Aorta (tissue), 5 donors: ENCODE measurements around the gene ZNF540. TPM values are rescaled to one million over a fixed set of nuclear protein-coding genes. Genes with fewer than 3 reads are reported as not detected.

Experiments
- ATAC-seq: fragments of 200-7000 bp; cut with Tn5 transposase; one replicate; pipeline ENCODE4 v1.9.1; 2022; ENCODE audit warnings: moderate library complexity; ENCODE audit not compliant: low FRiP score
- DNase-seq, 2 donors: peaks; one replicate each; pipeline ENCODE4 v3.0.0-alpha.2; 2020
- H3K27ac ChIP-seq, 2 donors: one replicate each; pipeline ENCODE4 v1.5.1; 2013; ENCODE audit warnings: low read length in 2 of 2, mild to moderate bottlenecking in 2 of 2, moderate library complexity in 2 of 2, control low read depth in 1 of 2, inconsistent platforms in 1 of 2, low read depth in 1 of 2
- H3K27me3 ChIP-seq, 2 donors: one replicate each; pipeline ENCODE4 v1.6.1; 2013; ENCODE audit warnings: control low read depth in 1 of 2, low read length in 1 of 2, mild to moderate bottlenecking in 1 of 2, moderate library complexity in 1 of 2; ENCODE audit not compliant: insufficient read depth in 2 of 2, control insufficient read depth in 1 of 2
- H3K36me3 ChIP-seq, 2 donors: one replicate each; pipeline ENCODE4 v1.6.1; 2013; ENCODE audit warnings: control low read depth in 1 of 2, low read length in 1 of 2, mild to moderate bottlenecking in 1 of 2; ENCODE audit not compliant: insufficient read depth in 2 of 2, control insufficient read depth in 1 of 2
- H3K4me1 ChIP-seq, 2 donors: one replicate each; pipeline ENCODE4 v1.6.1; 2013; ENCODE audit warnings: low read length in 2 of 2, control low read depth in 1 of 2, mild to moderate bottlenecking in 1 of 2, moderate library complexity in 1 of 2; ENCODE audit not compliant: insufficient read depth in 2 of 2, control insufficient read depth in 1 of 2
- H3K4me3 ChIP-seq, 2 donors: one replicate each; pipeline ENCODE4 v1.5.1; 2013; ENCODE audit warnings: low read length in 2 of 2, control low read depth in 1 of 2, mild to moderate bottlenecking in 1 of 2
- H3K9me3 ChIP-seq: one replicate; pipeline ENCODE4 v1.6.1; 2013; ENCODE audit warnings: mild to moderate bottlenecking, low read length; ENCODE audit not compliant: control insufficient read depth
- WGBS, 2 donors: extraction: QIAGEN DNeasy Blood & Tissue Kit; methylation state at CpG; one replicate each; pipeline ENCODE4 v1.1.7; 2013; 5-methylcytosine and 5-hydroxymethylcytosine counted together
- intact Hi-C, 2 donors: fragments of 100-400 bp; cut with DNase I; formaldehyde crosslinking; loops; one replicate each; pipeline versions ENCODE4 v1.14.2 to v1.15.0; 2022
- long read RNA-seq, 2 donors: library from polyadenylated mRNA; unstranded; transcript quantifications; one replicate each; pipeline ENCODE4 v2.0.0, GENCODE V29; 2020 to 2021
- polyA plus RNA-seq, 2 donors: library from polyadenylated mRNA; stranded (reverse); fragments of 200-250 nt; gene quantifications; one replicate each; pipeline ENCODE4 v1.2.3, GENCODE V29; 2013
- total RNA-seq, 2 donors: library from RNA; stranded (reverse); fragmentation: NEBNext Ultra II Directional; extraction: Animal tissue kit (Norgen Biotek cat#: 25700); gene quantifications; one replicate each; pipeline ENCODE4 v1.2.1, GENCODE V29; 2021
- donor health status: healthy with polysubstance abuse.
- donor health status: Bipolar disorder and iron deficiency.
- donor health status: DM: no; HTN: no; CAD: no.
- donor health status: DM: no; HTN: no; CAD: no.
- donor health status: DM: yes; HTN: yes; CAD: no.

ZNF540 gene
- 10 to 100 TPM in 1 of 2 donors, 1 to 10 TPM in 1; 6.6 to 10.2 TPM for total RNA-seq
- 10 to 100 TPM in 1 of 2 donors, 1 to 10 TPM in 1; 6.6 to 10.8 TPM for polyA plus RNA-seq
- long read RNA-seq, donor 1, transcript ZNF540-201 (5 exons, 3,099 nt), result major isoform, 6 of 10 reads
- long read RNA-seq, donor 1, partial matches to known transcripts, result 3 of 10 reads
- long read RNA-seq, donor 1, other reads (novel, unspliced or antisense), result 1 of 10 reads
- long read RNA-seq, donor 2, partial matches to known transcripts, result 0 of 12 reads
- long read RNA-seq, donor 2, other reads (novel, unspliced or antisense), result 10 of 12 reads

DNA sequence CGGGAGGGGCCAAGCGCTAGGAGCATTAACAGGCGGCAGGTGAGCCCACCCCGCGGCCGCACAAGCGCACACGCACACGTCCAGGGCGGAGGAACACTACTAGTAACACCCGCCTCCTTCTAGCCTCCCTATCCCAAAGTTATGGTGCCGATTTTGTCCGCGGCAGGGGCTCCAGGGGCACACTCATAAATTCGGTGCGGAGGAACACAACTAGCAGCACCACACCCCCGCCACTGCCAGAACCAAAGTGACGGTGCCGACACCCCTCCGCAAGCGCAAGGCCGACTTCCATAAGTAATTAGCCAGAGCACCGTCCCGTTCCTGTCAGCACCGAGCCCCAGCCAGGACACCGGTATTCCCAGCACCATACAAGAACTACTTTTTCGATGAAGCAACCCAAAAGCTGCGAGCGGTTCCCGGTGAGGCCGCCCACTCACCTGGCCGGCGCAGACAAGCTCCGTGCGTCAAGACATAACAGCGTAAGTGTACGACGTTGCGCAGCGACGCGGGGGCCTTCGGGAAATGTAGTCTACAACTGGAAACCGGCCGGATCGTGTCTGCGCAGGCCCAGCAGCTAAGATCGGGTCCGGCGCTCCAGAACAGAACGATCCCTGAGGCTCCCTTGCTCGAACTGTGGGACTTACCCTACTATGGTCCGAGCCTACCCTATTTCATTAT lies at the start of gene ZNF540, which contains the start of gene ZNF571:
ZNF540 (plus strand) TSS at position 573 of the 678 bp plus-strand sequence. CDS start 3,572 bp downstream, outside the sequence.
ZNF571 (minus strand) TSS at position 489 of the 678 bp plus-strand sequence. CDS start 8,116 bp downstream, outside the sequence.
- peak within 1 kb of the TSS; percentile 75 to 76 for H3K4me3 ChIP-seq
- H3K27ac ChIP-seq, result peak within 1 kb of the TSS in 1 of 2 donors; percentile 65
- H3K9me3 ChIP-seq, result peaks cover 1% of the 10 kb centered on the region
- ATAC-seq (peak; percentile 99), DNase-seq (peak; percentile 96 to 98)
- H3K36me3 ChIP-seq, result peaks cover 3 to 4% of the 10 kb centered on the region in 2 donors
- WGBS, 2 donors, result 0% methylated on average over 53 of the region's 53 CpGs
- no peaks in the 10 kb centered on the region for H3K27me3 ChIP-seq
- intact Hi-C loops, result loop anchor here (2.0 to 10.0 kb wide), 2 partner anchors 60 kb away; partner anchors contain the start of gene ZFP30 (in 2 of the 2)
- no peaks in the 10 kb centered on the region for H3K4me1 ChIP-seq

GRCh38 chr19:37551129-37551993 lies 43.3 kb upstream of the ZNF540 start:
- H3K36me3 ChIP-seq, result peaks cover 0 to 2% of the 10 kb centered on the region in 2 donors
- intact Hi-C loops, result no loop called here
- no peaks in the 10 kb centered on the region for H3K27me3 ChIP-seq
- no peak overlapping the region for H3K4me3 ChIP-seq
- H3K9me3 ChIP-seq, result peaks cover 45% of the 10 kb centered on the region
- ATAC-seq (no peak), DNase-seq (no peak)
- no peaks in the 10 kb centered on the region for H3K4me1 ChIP-seq
- no peak overlapping the region for H3K27ac ChIP-seq
- WGBS, 2 donors, result 2 to 5% methylated on average over 61 to 65 of the region's 65 CpGs

DNA sequence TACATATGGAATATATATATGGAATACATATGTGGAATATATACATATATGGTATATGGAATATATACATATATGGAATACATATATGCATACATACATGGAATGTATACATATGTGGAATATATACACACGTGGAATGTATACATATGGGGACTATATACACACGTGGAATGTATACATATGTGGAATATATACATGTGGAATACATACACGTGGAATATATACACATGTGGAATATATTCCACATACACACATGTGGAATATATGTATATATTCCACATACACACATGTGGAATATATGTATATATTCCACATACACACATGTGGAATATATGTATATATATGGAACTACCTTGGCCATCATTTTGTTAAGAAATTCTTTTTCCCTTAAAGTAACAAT lies 31.2 kb upstream of the ZNF540 start:
- H3K4me1 ChIP-seq, result no peaks in the 10 kb centered on the region
- no peak overlapping the region for H3K27ac ChIP-seq
- intact Hi-C loops, result no loop called here
- ATAC-seq (no peak), DNase-seq (no peak)
- H3K36me3 ChIP-seq, result peaks cover 10 to 26% of the 10 kb centered on the region in 2 donors
- H3K9me3 ChIP-seq, result peaks cover 22% of the 10 kb centered on the region
- 95 to 99% methylated on average over 3 of the region's 3 CpGs for WGBS, 2 donors
- no peak overlapping the region for H3K4me3 ChIP-seq
- H3K27me3 ChIP-seq, result no peaks in the 10 kb centered on the region

DNA sequence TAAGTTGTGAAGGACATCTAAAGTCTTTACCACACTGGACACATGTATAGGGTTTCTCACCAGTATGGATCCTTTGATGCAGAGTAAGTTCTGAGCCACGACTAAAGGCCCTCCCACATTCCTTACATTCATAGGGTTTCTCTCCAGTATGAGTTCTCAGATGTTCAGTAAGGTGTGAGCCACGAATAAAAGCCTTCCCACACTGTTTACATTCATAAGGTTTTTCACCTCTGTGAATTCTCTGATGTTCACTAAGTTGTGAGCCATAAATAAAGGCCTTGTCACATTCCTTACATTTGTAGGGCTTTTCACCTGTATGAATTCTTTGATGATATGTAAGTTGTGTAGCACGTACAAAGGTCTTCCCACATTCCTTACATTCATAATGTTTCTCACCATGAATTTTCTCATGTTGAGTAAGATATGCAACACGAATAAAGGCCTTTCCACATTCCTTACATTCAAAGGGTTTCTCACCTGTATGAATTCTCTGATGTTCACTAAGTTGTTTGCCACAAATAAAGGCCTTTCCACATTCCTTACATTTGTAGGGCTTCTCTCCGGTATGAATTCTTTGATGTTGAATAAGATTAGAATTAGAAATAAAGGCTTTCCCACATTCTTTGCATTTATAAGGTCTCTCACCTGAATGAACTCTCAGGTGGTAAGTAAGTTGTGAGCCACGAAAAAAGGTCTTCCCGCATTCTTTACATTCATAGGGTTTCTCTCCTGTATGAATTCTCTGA lies 29.9 kb upstream of the ZNF540 start:
- no peak overlapping the region for H3K27ac ChIP-seq
- no peak overlapping the region for H3K4me3 ChIP-seq
- H3K9me3 ChIP-seq, result peaks cover 25% of the 10 kb centered on the region
- no peak for ATAC-seq
- no peak for DNase-seq
- H3K36me3 ChIP-seq, result peaks cover 6 to 22% of the 10 kb centered on the region in 2 donors
- no peaks in the 10 kb centered on the region for H3K27me3 ChIP-seq
- 96 to 98% methylated on average over 7 of the region's 7 CpGs for WGBS, 2 donors
- intact Hi-C loops, result no loop called here
- H3K4me1 ChIP-seq, result no peaks in the 10 kb centered on the region

GRCh38 chr19:37565370-37565669 lies 29.4 kb upstream of the ZNF540 start:
- Histone ChIP-seq H3K36me3 (peaks cover 7 to 22% of the 10 kb centered on the region in 2 donors), H3K9me3 (peaks cover 27% of the 10 kb centered on the region), H3K4me1 (no peaks in the 10 kb centered on the region), H3K4me3 (no peak overlapping the region), H3K27me3 (no peaks in the 10 kb centered on the region), H3K27ac (no peak overlapping the region)
- intact Hi-C loops, result no loop called here
- ATAC-seq (no peak), DNase-seq (no peak)

DNA sequence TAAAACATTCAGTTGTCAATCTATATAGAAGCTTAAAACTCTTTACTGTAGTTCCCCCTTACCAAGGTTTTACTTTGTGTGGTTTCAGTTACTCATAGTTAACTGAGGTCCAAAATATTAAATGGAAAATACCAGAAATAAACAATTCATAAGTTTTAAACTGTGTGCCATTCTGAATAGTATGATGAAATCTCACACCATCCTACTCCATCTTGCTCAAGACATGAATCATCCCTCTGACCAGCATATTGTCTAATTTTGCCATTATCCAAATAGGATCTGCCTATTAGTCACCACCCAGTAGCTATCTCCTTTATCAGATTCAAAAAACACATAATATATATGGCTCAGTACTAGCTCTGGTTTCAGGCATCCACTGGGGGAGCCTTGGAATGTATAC lies 22.5 kb upstream of the ZNF540 start:
- DNase-seq (no peak), ATAC-seq (no peak)
- peaks cover 23% of the 10 kb centered on the region for H3K9me3 ChIP-seq
- no peaks in the 10 kb centered on the region for H3K27me3 ChIP-seq
- no peaks in the 10 kb centered on the region for H3K4me1 ChIP-seq
- no peak overlapping the region for H3K27ac ChIP-seq
- intact Hi-C loops, result no loop called here
- peaks cover 6 to 7% of the 10 kb centered on the region in 2 donors for H3K36me3 ChIP-seq
- no peak overlapping the region for H3K4me3 ChIP-seq

GRCh38 chr19:37583340-37583739 lies 11.3 kb upstream of the ZNF540 start:
- intact Hi-C loops, result no loop called here
- ATAC-seq, result no peak

GRCh38 chr19:37593996-37594303 lies 726 bp upstream of the ZNF540 start:
- Histone ChIP-seq H3K4me3 (peak overlapping the region; percentile 75 to 76), H3K4me1 (no peaks in the 10 kb centered on the region), H3K9me3 (peaks cover 1% of the 10 kb centered on the region), H3K27ac (peak overlapping the region in 1 of 2 donors; percentile 65), H3K27me3 (no peaks in the 10 kb centered on the region), H3K36me3 (peaks cover 3 to 4% of the 10 kb centered on the region in 2 donors)
- intact Hi-C loops, result loop anchor here (2.0 to 10.0 kb wide), 2 partner anchors 61 kb away; partner anchors contain the start of gene ZFP30 (in 2 of the 2)
- ATAC-seq (no peak), DNase-seq (no peak)
- 3 to 4% methylated on average over 9 of the region's 9 CpGs for WGBS, 2 donors

More at GRCh38 chr19:37583340-37583739, 11.3 kb upstream of the ZNF540 start:
- Histone ChIP-seq H3K4me1 (no peaks in the 10 kb centered on the region), H3K4me3 (no peak overlapping the region), H3K27ac (no peak overlapping the region), H3K9me3 (peaks cover 39% of the 10 kb centered on the region), H3K36me3 (peaks cover 27 to 34% of the 10 kb centered on the region in 2 donors), H3K27me3 (no peaks in the 10 kb centered on the region)
- no peak for DNase-seq
- WGBS, 2 donors, result 55 to 65% methylated on average over 2 of the region's 2 CpGs
